AG09319 (cell line): ENCODE data around the gene RFX3.

Experiments used
- DNase-seq: peaks from one replicate; pipeline ENCODE4 v3.0.0-alpha.2; 2010; ENCODE audit warnings: low read depth; ENCODE audit errors: extremely low read depth
- TF ChIP-seq, protein P1 (sequence below): IDR thresholded peaks from 2 replicates; pipeline ENCODE4 v1.5.1; 2011; ENCODE audit warnings: low read depth, mild to moderate bottlenecking, inconsistent platforms, low read length, moderate library complexity

The RFX3 gene

DNA sequence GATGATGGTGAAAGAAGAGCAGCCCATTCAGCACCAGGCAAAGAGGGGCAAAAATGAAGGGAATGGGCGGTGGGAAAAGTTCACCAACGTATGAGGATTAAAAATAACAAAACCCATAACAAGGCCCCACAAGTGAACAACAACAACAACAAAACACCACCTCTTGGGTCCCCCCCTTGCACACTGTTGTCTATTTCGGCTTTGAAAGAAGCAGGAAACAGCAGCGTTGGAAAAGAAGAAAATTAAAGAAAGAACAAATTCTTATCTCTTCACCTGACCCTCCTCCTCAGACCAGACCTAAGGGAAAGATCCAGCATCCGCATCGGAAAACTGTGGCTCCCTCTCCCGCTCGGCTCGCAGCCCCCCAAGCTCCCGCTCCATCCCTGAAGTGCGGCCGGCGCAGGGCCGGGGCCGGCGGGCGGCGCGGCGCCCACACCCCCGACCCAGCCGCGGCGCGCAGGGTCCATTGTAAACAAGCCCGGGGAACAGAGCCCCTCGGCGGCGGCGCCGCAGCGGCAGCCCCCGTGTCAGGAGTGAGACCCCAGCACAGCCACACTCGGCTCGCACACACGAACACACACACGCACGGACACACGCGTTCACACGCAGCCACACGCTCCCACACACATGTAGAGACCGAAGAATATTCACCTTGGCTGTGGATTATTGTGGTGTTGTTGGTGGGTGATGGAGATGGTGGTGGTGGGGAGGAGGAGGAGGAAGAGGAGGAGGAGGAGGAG, 535 bp downstream of the RFX3 start:
- no peak for DNase-seq
- TF ChIP-seq, protein P1, sequence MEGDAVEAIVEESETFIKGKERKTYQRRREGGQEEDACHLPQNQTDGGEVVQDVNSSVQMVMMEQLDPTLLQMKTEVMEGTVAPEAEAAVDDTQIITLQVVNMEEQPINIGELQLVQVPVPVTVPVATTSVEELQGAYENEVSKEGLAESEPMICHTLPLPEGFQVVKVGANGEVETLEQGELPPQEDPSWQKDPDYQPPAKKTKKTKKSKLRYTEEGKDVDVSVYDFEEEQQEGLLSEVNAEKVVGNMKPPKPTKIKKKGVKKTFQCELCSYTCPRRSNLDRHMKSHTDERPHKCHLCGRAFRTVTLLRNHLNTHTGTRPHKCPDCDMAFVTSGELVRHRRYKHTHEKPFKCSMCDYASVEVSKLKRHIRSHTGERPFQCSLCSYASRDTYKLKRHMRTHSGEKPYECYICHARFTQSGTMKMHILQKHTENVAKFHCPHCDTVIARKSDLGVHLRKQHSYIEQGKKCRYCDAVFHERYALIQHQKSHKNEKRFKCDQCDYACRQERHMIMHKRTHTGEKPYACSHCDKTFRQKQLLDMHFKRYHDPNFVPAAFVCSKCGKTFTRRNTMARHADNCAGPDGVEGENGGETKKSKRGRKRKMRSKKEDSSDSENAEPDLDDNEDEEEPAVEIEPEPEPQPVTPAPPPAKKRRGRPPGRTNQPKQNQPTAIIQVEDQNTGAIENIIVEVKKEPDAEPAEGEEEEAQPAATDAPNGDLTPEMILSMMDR, result no peak

DNA sequence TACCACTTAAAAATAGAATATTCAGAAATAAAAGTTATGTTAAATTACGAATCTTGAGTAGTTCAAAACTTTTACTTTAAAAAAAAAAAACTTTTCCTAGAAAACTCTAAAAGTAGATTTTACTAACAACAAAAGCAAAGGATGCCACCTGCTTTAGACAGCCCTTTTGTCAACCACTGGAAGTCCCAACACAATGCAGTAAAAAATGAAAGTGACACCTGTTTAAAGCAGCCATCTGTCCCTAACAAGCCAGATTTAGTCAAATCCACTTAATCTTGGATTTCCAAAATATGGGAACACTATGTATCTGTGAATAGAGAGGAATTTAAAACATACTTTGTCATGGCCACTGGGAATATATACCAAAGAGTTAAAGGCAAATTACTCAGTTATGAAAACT, 3.8 kb downstream of the RFX3 start:
- TF ChIP-seq, protein P1, result no peak
- DNase-seq, result no peak

DNA sequence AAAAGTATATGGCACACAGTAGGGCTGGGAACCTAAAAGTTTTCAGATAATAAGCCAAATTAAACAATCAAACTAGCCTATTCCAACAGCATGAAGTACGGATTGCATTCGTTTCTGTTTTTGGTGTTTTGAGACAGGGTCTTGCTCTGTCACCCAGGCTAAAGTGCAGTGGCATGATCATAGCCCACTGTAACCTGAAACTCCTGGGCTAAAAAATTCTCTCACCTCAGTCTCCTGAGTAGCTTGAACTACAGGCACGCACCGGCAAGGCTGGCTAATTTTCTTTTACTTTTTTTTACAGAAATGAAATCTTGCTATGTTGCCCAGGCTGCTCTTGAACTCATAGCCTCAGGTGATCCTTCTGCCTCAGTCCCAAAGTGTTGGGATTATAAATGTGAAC, 5.2 kb downstream of the RFX3 start:
- DNase-seq, result no peak
- TF ChIP-seq, protein P1, result no peak

DNA sequence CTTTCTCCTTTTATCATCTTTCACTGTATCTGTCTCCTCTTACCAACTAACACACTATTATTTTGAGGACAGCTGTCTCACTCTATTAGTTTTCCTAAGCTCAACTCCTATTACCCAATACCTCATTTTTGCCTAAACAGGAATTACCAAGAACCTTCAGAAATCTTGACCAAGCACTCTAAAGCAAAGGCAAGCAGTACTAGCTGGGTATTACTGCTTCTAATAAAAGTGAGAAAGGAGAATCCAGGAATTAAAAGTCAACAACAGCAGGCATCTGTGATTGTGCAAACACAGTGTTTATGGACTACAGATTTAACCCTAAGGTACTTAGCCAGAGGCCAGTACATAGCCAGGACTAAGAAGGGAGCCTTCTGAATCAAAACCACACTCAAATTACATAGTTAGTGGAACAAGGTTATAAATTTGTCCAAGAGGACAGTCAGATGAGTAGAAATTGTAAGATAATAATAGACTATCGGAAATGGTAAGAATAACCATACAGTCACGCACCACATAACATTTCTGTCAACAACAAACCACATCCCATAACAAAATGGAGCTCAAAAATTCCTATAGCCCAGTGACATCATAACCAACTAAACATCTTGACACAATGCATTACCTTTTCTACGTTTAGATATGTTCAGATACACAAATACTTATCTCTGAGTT, 8.3 kb downstream of the RFX3 start:
- DNase-seq, result no peak
- TF ChIP-seq, protein P1, result no peak

DNA sequence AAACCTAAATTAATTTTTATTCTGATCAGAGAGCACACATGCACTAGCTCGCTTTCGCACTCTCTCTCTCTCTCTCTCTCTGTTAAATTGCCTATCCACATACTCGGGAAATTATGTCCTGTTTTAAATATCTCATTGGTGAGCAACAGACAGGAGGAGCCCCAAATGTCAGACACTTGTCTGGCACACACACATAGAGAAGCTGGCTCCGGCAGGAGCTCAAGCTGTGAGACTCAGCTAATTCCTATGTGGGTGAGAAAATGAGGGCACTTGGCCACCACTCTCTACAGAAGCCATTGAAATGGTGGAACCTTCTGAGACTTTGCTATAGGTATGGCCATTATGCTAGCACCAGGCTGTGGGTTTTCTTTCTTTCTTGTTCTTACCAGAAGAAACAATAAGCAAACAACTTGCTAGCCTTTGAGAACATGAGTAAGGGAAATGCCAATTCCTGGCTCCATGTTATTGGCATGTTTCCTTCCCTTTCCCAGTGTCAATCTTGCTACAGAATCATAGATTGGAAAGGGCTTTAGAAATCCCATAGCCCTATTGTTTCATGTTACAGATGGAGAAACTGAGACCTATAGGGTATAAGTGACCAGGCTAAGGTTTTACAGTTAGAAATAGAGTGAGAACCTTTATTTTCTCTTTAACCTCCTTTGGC, 9.0 kb downstream of the RFX3 start:
- TF ChIP-seq, protein P1, result no peak
- DNase-seq, result no peak

DNA sequence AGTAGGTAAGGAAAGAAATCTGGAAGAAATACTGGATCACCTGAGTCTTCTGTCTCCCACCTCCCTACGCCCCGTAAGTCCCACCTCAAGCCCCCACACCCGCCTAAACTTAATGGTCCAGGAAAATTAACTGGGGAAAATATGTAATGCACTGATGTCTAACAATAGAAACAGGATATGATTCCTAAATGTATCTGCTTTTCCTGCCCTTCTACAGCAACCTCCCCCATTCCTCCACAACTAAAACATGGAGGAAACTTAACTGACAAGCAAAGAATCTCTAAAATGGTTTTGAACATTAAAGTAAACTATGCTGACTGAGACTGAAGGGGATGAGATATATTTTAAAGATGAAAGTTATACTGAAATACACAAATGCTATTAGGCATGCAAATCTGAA, 10.4 kb downstream of the RFX3 start:
- DNase-seq, result no peak
- TF ChIP-seq, protein P1, result no peak

DNA sequence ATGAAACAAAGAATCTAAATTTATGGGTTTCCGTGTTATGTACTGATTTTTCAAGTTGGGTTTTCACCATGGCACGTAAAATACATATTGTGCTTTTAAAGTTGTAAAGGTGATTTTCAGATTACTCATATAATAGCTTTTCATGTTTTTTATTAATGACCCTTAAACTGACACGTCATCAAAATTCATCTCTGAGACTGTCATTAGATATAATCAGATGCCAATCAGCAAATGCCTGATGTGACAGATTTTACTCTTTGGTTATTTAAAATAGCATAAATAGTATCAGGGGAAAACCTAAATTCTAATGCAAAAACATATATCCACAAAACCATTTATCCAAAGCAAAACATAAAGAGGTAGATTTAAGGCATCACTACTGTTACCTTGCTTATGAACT, 11.0 kb downstream of the RFX3 start:
- TF ChIP-seq, protein P1, result no peak
- no peak for DNase-seq
